Pancreas (tissue), 10 donors: ENCODE results near the gene TRIM48. TPM values are rescaled to one million over a fixed set of nuclear protein-coding genes. Genes with fewer than 3 reads are reported as not detected.
"Not testable (repeated sequence)": the region's sequence is repeated elsewhere in the genome, so short reads cannot be mapped to it uniquely, and the experiment has no call there.

Source experiments
- ATAC-seq, 4 donors: fragments of 200-7000 bp; cut with Tn5 transposase; one replicate each; pipeline versions ENCODE4 v1.8.0 to v1.9.1; 2020; ENCODE audit warnings: mild to moderate bottlenecking in 4 of 4, moderate library complexity in 4 of 4
- DNase-seq, 6 donors: peaks; one replicate each; pipeline ENCODE4 v3.0.0-alpha.2; 2020
- FAIRE-seq: peaks from 2 replicates; lab custom pipeline; 2012; peaks lifted over from hg19 to GRCh38; lab: Jason Lieb, UNC
- H3K27ac ChIP-seq, 4 donors: fragments of 200-600 bp; sonication (generic); 1 replicate in 3 of 4; 2 replicates in 1 of 4; pipeline versions ENCODE4 v1.5.0 to v1.8.0; 2020
- H3K27me3 ChIP-seq, 4 donors: fragments of 200-600 bp; one replicate each; pipeline ENCODE4 v1.8.0; 2021
- H3K36me3 ChIP-seq, 3 donors: fragments of 200-600 bp; sonication (generic) in 1 of 3; one replicate each; pipeline versions ENCODE4 v1.5.0 to v1.8.0; 2020 to 2021
- H3K4me1 ChIP-seq, 3 donors: fragments of 200-600 bp; one replicate each; pipeline ENCODE4 v1.8.0; 2021
- H3K4me3 ChIP-seq, 4 donors: fragments of 200-600 bp; sonication (generic) in 2 of 4; one replicate each; pipeline versions ENCODE4 v1.5.0 to v1.8.0; 2020 to 2021
- H3K9me3 ChIP-seq, 4 donors: fragments of 200-600 bp; one replicate each; pipeline ENCODE4 v1.8.0; 2021
- CTCF ChIP-seq, 4 donors: fragments of 200-600 bp; sonication (generic) in 3 of 4; IDR thresholded peaks; one replicate each; pipeline versions ENCODE4 v1.5.0 to v1.8.0; 2021; ENCODE audit warnings: antibody characterized with exemption in 4 of 4
- WGBS, 2 donors: extraction: QIAGEN DNeasy Blood & Tissue Kit; methylation state at CpG; one replicate each; pipeline ENCODE4 v1.1.7; 2013; 5-methylcytosine and 5-hydroxymethylcytosine counted together
- intact Hi-C, 3 donors: fragments of 100-400 bp; cut with DNase I; formaldehyde crosslinking; loops; one replicate each; pipeline versions ENCODE4 v1.11.1 to v1.14.2; 2022
- polyA plus RNA-seq, 2 donors: library from polyadenylated mRNA; stranded (reverse); fragments of 200-250 nt; gene quantifications; one replicate each; pipeline ENCODE4 v1.2.3, GENCODE V29; 2013
- total RNA-seq, 6 donors: library from RNA; stranded (reverse); fragmentation: NEBNext Ultra II Directional in 4 of 6; extraction: Animal tissue kit (Norgen Biotek cat#: 25700) in 4 of 6; gene quantifications; one replicate each; pipeline versions ENCODE4 v1.2.1 to v1.2.4, GENCODE V29; 2021 to 2023
- donor health status: healthy with polysubstance abuse.
- donor health status: DM: no; HTN: no; CAD: no; lungs with moderate emphysema.
- donor health status: DM: no; HTN: no; CAD: no.
- donor health status: control.
- donor health status: control.
- donor health status: Bipolar disorder and iron deficiency.
- donor health status: DM: yes; HTN: yes; CAD: no.
- donor health status: DM: no; HTN: no; CAD: no.
- donor health status: DM: no; HTN: no; CAD: no.
- donor health status: DM: yes; HTN: yes; CAD: no.

TRIM48 gene, protein sequence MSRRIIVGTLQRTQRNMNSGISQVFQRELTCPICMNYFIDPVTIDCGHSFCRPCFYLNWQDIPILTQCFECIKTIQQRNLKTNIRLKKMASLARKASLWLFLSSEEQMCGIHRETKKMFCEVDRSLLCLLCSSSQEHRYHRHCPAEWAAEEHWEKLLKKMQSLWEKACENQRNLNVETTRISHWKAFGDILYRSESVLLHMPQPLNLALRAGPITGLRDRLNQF
- total RNA-seq: not detected
- not detected for polyA plus RNA-seq

DNA sequence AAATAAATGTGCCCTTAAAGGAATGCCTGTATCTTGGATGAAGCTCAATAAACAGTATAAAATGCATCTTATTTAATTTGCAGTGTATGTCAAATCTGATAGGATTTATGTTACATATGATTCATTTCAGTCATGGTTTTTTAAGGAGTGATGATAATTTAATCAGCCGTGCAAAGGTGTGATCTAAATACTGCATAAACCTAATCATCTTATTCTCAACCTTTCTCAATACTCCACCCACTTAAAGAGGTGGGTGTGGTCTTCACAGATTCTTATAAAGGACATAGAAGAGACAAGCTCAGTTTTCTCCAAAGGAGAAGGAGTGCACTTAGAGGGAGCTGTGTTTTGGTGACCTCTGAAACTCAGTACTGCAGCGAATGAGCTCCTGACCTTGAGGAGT, at the start of gene TRIM48:
TRIM48 (plus strand) TSS at position 301 of the 400 bp plus-strand sequence. CDS start 113 bp downstream, outside the sequence.
- H3K9me3 ChIP-seq, H3K27me3 ChIP-seq, H3K4me3 ChIP-seq, DNase-seq, intact Hi-C loops, ATAC-seq, H3K36me3 ChIP-seq, H3K27ac ChIP-seq, H3K4me1 ChIP-seq: not testable (repeated sequence)
- WGBS, 2 donors: 26 to 27% methylated on average over 2 of the region's 2 CpGs
- peak; percentile 69 for FAIRE-seq

DNA sequence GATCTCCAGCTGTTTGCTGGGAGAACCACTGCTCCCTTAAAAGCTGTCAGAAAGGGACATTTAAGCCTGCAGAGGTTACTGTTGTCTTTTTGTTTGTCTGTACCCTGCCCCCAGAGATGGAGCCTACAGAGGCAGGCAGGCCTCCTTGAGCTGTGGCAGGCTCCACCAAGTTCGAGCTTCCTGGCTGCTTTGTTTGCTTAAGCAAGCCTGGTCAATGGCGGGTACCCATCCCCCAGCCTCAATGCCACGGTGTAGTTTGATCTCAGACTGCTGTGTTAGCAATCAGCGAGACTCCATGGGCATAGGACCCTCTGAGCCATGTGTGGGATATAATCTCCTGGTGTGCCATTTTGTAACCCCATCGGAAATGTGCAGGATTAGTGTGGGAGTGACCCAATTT, 23.6 kb upstream of the TRIM48 start:
- H3K4me3 ChIP-seq, H3K9me3 ChIP-seq, intact Hi-C loops, H3K27ac ChIP-seq, H3K27me3 ChIP-seq, ATAC-seq, FAIRE-seq, H3K36me3 ChIP-seq, H3K4me1 ChIP-seq: not testable (repeated sequence)
- DNase-seq: peak in 1 of 6 donors; percentile 9
- WGBS, 2 donors: 36 to 48% methylated on average over 5 of the region's 5 CpGs

DNA sequence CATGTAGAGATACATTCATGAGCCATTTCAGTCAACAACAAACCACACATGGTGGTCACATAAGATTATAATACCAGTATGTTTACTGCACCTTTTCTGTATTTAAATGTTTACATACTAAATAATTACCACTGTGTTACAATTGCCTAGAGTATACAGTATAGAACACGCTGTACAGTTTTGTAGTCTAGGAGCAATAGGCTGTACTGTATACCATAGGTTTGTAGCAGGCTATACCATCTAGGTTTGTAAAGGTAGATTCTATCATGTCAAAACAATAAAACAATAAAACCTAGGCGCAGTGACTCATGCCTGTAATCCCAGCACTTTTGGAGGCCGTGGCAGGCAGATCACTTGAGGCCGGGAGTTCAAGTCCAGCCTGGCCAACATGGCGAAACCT, 1.1 kb downstream of the TRIM48 start:
- 53 to 58% methylated on average over 5 of the region's 5 CpGs for WGBS, 2 donors
- FAIRE-seq: no peak

More for the DNA sequence above, 1.1 kb downstream of the TRIM48 start:
- Histone ChIP-seq H3K9me3 (no peaks in the 10 kb centered on the region), H3K27me3 (no peaks in the 10 kb centered on the region), H3K27ac (no peak overlapping the region), H3K4me3 (no peak overlapping the region), H3K36me3 (no peaks in the 10 kb centered on the region), H3K4me1 (no peaks in the 10 kb centered on the region)
- intact Hi-C loops: no loop called here
- DNase-seq (no peak), ATAC-seq (no peak)
- no peak for TF ChIP-seq CTCF (IDR thresholded peaks at IDR 0.05)

Other genes with a start within 250 kb of the TRIM48 start
- gene OR4A16, start 81.0 kb downstream of the TRIM48 start, total RNA-seq: not detected
- not detected for gene OR4A16, start 81.0 kb downstream of the TRIM48 start, polyA plus RNA-seq
- not detected for gene OR4A15, start 105.8 kb downstream of the TRIM48 start, total RNA-seq
- gene OR4A15, start 105.8 kb downstream of the TRIM48 start, polyA plus RNA-seq: not detected